ENCODE data around the gene SFXN2.

Gene SFXN2

GRCh38 chr10:102777711-102778453, 63.4 kb downstream of the SFXN2 start:
- no peak for DNase-seq (ENCODE audit: low spot score)

- no peak for DNase-seq (ENCODE audit: low spot score)
These were observed 64.3 kb downstream of the SFXN2 start for GRCh38 chr10:102778781-102779180.

GRCh38 chr10:102779680-102780526, 65.5 kb downstream of the SFXN2 start:
- DNase-seq (ENCODE audit: low spot score): no peak

GRCh38 chr10:102780527-102780808, 66.0 kb downstream of the SFXN2 start:
- DNase-seq (ENCODE audit: low spot score): no peak

- DNase-seq (ENCODE audit: low spot score): no peak
These were observed 66.9 kb downstream of the SFXN2 start for GRCh38 chr10:102781090-102781920.

GRCh38 chr10:102781921-102782557, 67.6 kb downstream of the SFXN2 start:
- DNase-seq (ENCODE audit: low spot score): no peak

GRCh38 chr10:102782673-102783551, 68.5 kb downstream of the SFXN2 start:
- DNase-seq (ENCODE audit: low spot score): no peak

- DNase-seq (ENCODE audit: low spot score): no peak
These were observed 69.1 kb downstream of the SFXN2 start for GRCh38 chr10:102783568-102783967.

- no peak for DNase-seq (ENCODE audit: low spot score)
These were observed 71.4 kb downstream of the SFXN2 start for GRCh38 chr10:102785818-102786217.

- DNase-seq (ENCODE audit: low spot score): no peak
These were observed 77.4 kb downstream of the SFXN2 start for GRCh38 chr10:102791754-102792395.

Measured in NAMALWA (cell line).